GM12891 (cell line): ENCODE data around the gene TEAD4.

Experiments
- DNase-seq: peaks from one replicate; pipeline ENCODE4 v3.0.0; 2011; ENCODE audit warnings: low spot score; ENCODE audit not compliant: insufficient read length
- FAIRE-seq: peaks from 2 replicates; lab custom pipeline; 2011; peaks lifted over from hg19 to GRCh38; lab: Jason Lieb, UNC
- PAX5 ChIP-seq: IDR thresholded peaks from 2 replicates; pipeline ENCODE4 v1.6.1; 2011; ENCODE audit warnings: low read length, moderate library complexity, mild to moderate bottlenecking; ENCODE audit not compliant: insufficient read depth, severe bottlenecking
- POLR2A ChIP-seq: IDR thresholded peaks from 2 replicates; pipeline ENCODE4 v1.6.1; 2011; ENCODE audit warnings: low read depth, low read length, control low read depth
- POLR2AphosphoS5 ChIP-seq: IDR thresholded peaks from 2 replicates; pipeline ENCODE4 v1.6.1; 2011; ENCODE audit warnings: low read depth, low read length, control low read depth
- POU2F2 ChIP-seq: IDR thresholded peaks from 2 replicates; pipeline ENCODE4 v1.6.1; 2011; ENCODE audit warnings: low read depth, mild to moderate bottlenecking, control low read depth, low read length, moderate library complexity
- SPI1 ChIP-seq: IDR thresholded peaks from 2 replicates; pipeline ENCODE4 v1.6.1; 2011; ENCODE audit warnings: low read depth, low read length, control low read depth
- TAF1 ChIP-seq: IDR thresholded peaks from 2 replicates; pipeline ENCODE4 v1.6.1; 2011; ENCODE audit warnings: low read depth, low read length, control low read depth

Gene TEAD4

DNA sequence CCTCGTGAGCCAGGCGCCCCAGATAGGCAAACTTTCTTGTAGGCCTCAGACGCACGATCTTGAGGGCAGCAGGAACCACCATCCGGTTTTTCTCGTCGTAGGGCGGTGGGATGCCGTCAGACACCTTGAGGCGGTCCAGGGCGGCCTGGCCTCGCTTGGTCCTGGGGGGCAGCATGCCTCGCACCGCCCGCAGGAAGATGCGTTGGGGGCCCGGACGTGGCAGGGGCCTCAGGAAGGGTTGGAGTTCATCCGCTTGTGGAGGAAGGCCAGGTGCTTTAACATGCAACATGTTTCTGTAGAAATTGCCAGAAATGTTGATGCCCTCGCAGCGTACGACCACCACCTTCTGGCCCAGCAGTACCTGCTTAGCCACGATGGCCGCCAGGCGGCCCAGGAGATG lies 112.5 kb downstream of the TEAD4 start:
- DNase-seq (no peak), FAIRE-seq (no peak)
- TF ChIP-seq PAX5, result no peak
- no peak for TF ChIP-seq SPI1
- TF ChIP-seq POLR2A, result no peak
- no peak for TF ChIP-seq TAF1
- no peak for TF ChIP-seq POU2F2
- TF ChIP-seq POLR2AphosphoS5, result no peak

DNA sequence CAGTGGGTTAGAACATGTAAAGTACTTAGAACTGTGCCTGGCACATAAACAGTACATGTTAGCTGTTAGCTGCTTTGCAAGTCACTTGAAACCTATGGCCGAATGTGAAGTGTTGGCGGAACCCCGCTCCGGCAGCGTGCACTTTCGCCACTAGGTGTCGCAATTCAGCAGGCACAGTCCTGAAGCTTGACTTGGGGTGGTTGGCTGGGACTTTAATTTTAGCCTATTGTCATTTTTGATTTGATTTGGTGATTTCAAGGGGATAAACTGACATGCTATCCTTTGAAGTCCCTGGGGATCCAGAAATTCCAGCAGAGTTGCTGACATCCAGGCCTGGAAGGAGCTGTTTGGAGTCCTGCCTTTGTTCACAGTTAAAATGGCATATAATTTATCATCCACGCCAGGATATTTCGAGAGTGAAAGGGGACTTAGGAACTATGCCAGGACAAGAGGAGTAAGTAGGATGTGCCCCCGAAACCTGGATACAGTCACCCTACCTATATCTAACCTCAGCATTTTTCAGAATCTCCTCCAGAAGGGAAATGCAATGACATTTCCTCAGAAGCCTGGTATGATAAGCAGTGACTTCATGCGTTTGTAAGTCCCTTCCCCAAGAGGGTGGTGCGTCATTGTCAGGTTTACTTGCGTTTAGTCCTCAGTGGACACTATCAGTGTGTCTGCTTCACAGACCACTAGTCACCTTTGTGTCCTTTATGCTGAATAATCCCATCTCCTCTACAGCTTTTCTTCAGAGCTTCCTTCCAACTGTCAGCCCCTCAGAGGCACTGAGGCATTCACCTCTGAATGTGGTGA lies 114.4 kb downstream of the TEAD4 start:
- FAIRE-seq, result peak; percentile 93
- TF ChIP-seq TAF1 (no peak), POLR2AphosphoS5 (no peak), SPI1 (no peak), POLR2A (no peak), POU2F2 (no peak)
- DNase-seq, result peak; percentile 80

DNA sequence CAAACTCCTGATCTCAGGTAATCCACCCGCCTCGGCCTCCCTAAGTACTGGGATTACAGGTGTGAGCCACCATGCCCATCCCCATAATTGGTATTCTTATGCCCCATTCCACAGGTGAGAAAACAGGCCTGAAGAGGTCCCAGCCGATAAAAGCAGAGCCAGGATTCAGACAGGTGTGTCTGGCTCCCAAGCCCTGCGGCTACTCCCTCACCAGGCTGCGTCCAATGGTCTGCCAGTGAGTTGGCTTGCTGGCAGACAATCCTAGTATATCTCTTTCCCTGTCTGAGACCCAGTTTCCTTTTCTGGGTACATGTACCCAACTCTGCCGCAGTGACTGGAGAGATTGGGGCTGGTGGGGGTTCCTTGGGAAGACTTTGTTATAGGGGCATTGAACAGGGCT lies 116.1 kb downstream of the TEAD4 start:
- DNase-seq (no peak), FAIRE-seq (no peak)
- TF ChIP-seq SPI1, result no peak
- no peak for TF ChIP-seq PAX5
- TF ChIP-seq TAF1, result no peak
- TF ChIP-seq POLR2AphosphoS5, result no peak
- TF ChIP-seq POLR2A, result no peak
- TF ChIP-seq POU2F2, result no peak

DNA sequence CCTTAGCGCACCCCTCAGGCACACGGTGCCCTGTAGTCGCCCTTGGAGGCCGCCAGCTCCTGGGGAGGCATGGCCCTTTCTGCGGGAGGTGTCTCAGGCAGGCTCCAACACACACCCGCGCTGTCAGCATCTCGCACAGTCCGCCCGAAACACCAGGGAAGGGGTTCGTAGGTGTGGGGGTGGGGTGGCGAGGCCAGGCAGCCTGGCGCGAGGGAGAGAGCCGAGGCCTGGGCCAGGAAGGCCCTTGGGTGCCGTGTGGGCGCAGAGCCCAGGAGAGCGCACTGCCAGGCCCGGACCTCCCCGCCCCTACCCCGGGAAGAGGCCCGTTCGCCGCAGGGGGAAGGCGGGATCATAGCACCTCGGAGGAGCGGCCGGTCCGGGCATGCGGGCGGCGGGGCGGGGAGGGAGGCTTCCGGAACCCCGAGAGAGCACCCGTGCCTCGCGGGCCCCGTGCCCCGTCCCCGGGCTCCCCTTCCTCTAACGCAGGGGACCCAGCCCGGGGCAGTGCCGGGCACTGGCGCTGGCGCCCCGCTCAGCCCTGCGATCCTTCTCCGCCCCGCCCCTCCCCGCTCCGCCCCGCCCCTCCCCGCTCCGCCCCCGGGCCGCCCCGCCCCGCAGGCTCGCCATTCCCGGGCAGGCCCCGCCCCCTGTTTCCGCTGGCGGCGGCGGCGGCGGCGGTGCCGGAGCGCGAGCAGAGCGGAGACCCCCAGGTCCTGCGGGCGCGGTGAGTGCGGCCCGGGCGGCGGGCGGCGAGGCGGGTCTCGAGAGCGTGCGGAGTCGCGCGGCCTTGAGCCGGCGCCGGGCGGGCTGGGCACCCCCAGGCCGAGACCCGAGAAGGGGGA lies 117.8 kb downstream of the TEAD4 start, which contains the start of gene TSPAN9:
TSPAN9 (plus strand) TSS at position 650 of the 842 bp plus-strand sequence. CDS start 123,815 bp downstream, outside the sequence.
- DNase-seq (peak; percentile 88), FAIRE-seq (no peak)
- TF ChIP-seq TAF1 (no peak), PAX5 (no peak), SPI1 (no peak), POLR2AphosphoS5 (no peak), POLR2A (no peak), POU2F2 (no peak)

DNA sequence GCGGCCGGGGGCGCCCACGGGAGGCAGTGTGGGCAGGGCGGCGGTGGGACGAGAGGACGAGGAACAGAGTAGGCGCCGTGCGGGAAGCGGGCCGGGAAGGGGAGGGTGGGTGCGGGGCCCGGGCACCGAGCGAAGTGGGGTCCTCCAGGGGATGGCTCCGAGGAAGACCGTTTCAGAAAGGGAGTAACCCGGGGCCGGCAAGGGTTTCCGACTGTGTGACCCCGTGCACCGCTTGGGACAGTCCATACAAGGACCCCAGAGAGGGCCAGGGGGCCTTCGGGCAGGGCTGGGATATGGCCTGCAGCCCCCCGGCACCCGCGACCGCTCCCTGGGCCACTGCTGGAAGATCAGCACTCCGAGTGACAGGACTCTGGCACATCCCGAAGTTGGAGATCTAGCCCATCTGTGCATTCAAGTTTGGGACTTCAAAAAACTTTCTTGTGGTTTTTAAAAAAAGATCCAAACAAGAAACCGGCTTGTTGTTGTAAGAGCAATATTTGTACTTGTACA lies 118.4 kb downstream of the TEAD4 start:
- FAIRE-seq (no peak), DNase-seq (no peak)

DNA sequence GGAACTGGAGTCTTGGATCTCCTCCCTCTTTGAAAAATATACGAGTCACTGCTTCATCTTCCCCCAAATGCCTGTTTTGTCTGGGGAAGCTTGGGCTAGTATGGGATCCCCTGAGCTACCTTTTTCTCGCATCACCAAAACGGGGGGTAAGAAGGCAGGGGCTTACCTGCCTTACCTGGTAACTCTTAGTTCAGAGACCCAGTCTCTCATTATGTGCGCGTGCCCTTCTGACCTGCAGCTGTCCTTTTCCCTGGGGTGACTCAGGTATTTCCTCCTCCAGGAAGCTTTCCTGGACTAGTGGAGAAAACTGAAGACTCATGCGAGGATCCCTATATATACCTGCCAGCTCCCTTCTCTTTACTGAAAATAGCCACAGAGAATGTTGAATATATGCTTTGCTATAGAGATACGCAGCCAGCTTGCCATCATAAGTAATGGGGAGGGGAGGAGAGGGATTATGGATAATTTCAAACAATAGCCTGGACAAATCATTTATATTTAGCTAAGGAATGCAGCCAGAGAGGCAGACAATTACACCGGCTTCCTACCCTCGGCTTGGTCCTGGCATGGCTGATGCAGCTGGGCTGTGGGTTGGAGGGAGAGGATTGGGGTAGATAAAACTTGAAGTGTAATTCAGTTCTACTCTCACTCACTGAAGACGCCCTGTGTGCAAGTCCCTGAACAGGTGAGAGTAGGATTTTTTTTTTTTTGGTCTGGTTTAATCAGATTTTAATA lies 119.1 kb downstream of the TEAD4 start:
- TF ChIP-seq POLR2AphosphoS5, result no peak
- TF ChIP-seq SPI1, result no peak
- no peak for TF ChIP-seq POLR2A
- no peak for TF ChIP-seq PAX5
- TF ChIP-seq POU2F2, result no peak
- no peak for TF ChIP-seq TAF1
- FAIRE-seq, result no peak
- DNase-seq, result no peak

More for the DNA sequence above, 118.4 kb downstream of the TEAD4 start:
- TF ChIP-seq PAX5, result no peak
- TF ChIP-seq SPI1, result no peak
- TF ChIP-seq TAF1, result no peak
- TF ChIP-seq POLR2A, result no peak
- TF ChIP-seq POLR2AphosphoS5, result no peak
- TF ChIP-seq POU2F2, result no peak

DNA sequence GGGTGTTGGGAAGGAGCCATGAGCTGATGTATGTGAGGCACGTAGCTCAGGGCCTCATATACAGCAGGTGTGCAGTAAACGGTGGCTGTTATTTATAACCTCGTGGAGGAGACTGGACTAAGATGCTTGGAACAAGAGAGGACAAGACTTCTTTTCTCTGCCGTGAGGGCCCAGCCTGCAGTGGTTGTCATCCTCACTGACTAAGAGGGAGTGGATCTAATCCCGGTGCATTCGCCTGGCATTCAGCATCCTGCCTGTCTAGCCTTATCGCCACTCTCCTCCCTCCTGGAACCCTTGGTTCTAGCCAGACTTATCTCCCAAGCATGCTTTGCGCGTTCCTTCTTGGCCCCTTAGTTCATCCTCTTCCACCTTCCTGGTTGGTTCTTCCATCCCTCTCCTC lies 121.9 kb downstream of the TEAD4 start:
- DNase-seq, result no peak

DNA sequence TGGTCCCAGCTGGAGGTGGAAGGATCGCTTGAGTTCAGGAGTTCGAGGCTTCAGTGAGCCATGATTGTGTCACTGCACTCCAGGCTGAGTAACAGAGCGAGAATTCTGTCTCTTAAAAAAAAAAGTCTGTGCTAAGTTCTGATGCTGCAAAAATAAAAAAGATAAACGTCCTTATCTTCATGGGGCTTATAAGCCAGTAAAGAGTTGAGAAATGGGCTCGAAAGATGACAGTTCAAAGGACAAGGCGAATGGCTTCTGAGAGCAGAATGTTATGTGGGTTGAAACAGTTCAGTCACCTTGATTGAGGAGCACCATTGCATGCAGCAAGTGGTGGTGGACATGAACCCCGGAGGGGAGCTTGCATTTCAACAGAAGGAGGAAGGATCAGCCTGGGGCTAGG lies 122.7 kb downstream of the TEAD4 start:
- FAIRE-seq (no peak), DNase-seq (no peak)
- TF ChIP-seq TAF1 (no peak), SPI1 (no peak), PAX5 (no peak), POLR2A (no peak), POU2F2 (no peak), POLR2AphosphoS5 (no peak)

More for the DNA sequence above, 121.9 kb downstream of the TEAD4 start:
- no peak for TF ChIP-seq SPI1
- TF ChIP-seq POLR2AphosphoS5, result no peak
- TF ChIP-seq POU2F2, result no peak
- no peak for TF ChIP-seq TAF1
- TF ChIP-seq PAX5, result no peak
- TF ChIP-seq POLR2A, result no peak
- peak; percentile 26 for FAIRE-seq
